HUES6 (cell line): Measurements from ENCODE around the gene HOXC11.

Experiments
- H3K27ac ChIP-seq: 2 replicates; pipeline ENCODE4 v1.7.0; 2013; ENCODE audit warnings: low read depth, mild to moderate bottlenecking, low read length, inconsistent platforms
- H3K27me3 ChIP-seq: 2 replicates; pipeline ENCODE4 v1.6.1; 2013; ENCODE audit warnings: low read length; ENCODE audit not compliant: control insufficient read depth, insufficient read depth
- H3K36me3 ChIP-seq: 2 replicates; pipeline ENCODE4 v1.6.1; 2013; ENCODE audit warnings: low read length; ENCODE audit not compliant: control insufficient read depth, insufficient read depth
- H3K4me1 ChIP-seq: 2 replicates; pipeline ENCODE4 v1.6.1; 2013; ENCODE audit warnings: low read length; ENCODE audit not compliant: control insufficient read depth, insufficient read depth
- H3K4me3 ChIP-seq: 2 replicates; pipeline ENCODE4 v1.5.1; 2013; ENCODE audit warnings: low read depth, low read length
- H3K9ac ChIP-seq: one replicate; pipeline ENCODE4 v1.6.1; 2013; ENCODE audit warnings: mild to moderate bottlenecking, low read length
- H3K9me3 ChIP-seq: 2 replicates; pipeline ENCODE4 v1.6.1; 2013; ENCODE audit warnings: low read depth, low read length; ENCODE audit not compliant: control insufficient read depth, insufficient read depth

The HOXC11 gene

GRCh38 chr12:53969588-53970259, 3.2 kb upstream of the HOXC11 start:
- H3K4me3 ChIP-seq = no peak overlapping the region
- no peak overlapping the region for H3K9ac ChIP-seq
- H3K9me3 ChIP-seq = no peaks in the 10 kb centered on the region
- 0 out of 2 replicates have a peak, but pooled peaks cover 3% of the 10 kb centered on the region for H3K4me1 ChIP-seq
- H3K27ac ChIP-seq = no peak overlapping the region
- peaks cover 100% of the 10 kb centered on the region for H3K27me3 ChIP-seq
- H3K36me3 ChIP-seq = no peaks in the 10 kb centered on the region

GRCh38 chr12:53970451-53970850, 2.5 kb upstream of the HOXC11 start:
- peaks cover 4% of the 10 kb centered on the region; the same call in 1 of the 2 replicates for H3K4me1 ChIP-seq
- no peaks in the 10 kb centered on the region for H3K36me3 ChIP-seq
- H3K27ac ChIP-seq = no peak overlapping the region
- no peaks in the 10 kb centered on the region for H3K9me3 ChIP-seq
- no peak overlapping the region for H3K4me3 ChIP-seq
- H3K9ac ChIP-seq = no peak overlapping the region
- peaks cover 100% of the 10 kb centered on the region for H3K27me3 ChIP-seq

DNA sequence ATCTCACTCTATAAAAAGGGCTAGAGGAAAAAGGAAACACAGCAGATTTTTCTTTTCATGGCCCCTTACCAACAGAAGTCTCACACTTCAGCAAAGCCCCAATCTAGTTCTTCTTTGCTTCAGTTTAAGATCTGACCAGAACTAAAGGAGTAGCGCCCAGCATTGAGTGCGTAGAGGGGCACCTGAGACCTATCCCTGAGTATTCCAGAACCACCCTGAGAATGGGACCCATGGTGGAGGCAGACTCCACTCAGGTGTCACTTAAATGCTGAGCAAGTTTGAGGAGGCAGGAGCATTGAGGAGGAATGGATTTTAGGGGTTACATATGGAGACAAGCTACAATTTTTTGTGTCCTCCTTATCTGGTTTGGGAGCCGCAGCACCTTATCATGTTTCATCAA, 1.8 kb upstream of the HOXC11 start:
- Histone ChIP-seq H3K4me3 (no peak overlapping the region), H3K27me3 (peaks cover 100% of the 10 kb centered on the region), H3K27ac (no peak overlapping the region)

DNA sequence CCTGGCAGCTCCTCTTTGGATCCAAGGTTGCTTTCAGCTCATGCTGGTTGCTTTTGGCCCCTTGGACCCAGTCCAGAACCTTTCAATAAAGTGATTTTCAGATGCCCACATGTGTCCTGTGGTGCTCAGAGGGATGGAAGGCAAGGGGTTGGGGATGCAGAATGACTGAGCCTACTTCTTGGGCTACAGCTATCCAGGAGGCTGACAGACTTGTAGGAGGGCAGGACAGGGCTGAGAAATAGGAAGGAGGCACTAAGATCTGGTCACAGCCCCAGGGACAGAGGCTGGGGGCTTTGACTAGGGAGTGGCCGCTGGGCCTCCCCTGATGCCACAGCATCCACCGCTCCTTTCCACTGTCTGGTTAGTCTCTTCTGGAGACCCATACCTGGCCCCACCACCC, 1.2 kb upstream of the HOXC11 start:
- Histone ChIP-seq H3K27me3 (peaks cover 100% of the 10 kb centered on the region), H3K9me3 (no peaks in the 10 kb centered on the region), H3K27ac (no peak overlapping the region), H3K4me1 (peaks cover 6% of the 10 kb centered on the region; the same call in 1 of the 2 replicates), H3K9ac (no peak overlapping the region), H3K36me3 (no peaks in the 10 kb centered on the region), H3K4me3 (no peak overlapping the region)

More for the DNA sequence above, 1.8 kb upstream of the HOXC11 start:
- Histone ChIP-seq H3K9me3 (no peaks in the 10 kb centered on the region), H3K36me3 (no peaks in the 10 kb centered on the region), H3K4me1 (peaks cover 9% of the 10 kb centered on the region; the same call in 1 of the 2 replicates), H3K9ac (no peak overlapping the region)

GRCh38 chr12:53972152-53972702, 699 bp upstream of the HOXC11 start:
- Histone ChIP-seq H3K9me3 (no peaks in the 10 kb centered on the region), H3K27me3 (peaks cover 100% of the 10 kb centered on the region), H3K4me3 (no peak overlapping the region), H3K4me1 (peaks cover 6% of the 10 kb centered on the region; the same call in 1 of the 2 replicates), H3K27ac (no peak overlapping the region), H3K9ac (no peak overlapping the region), H3K36me3 (no peaks in the 10 kb centered on the region)

GRCh38 chr12:53973236-53974042, 513 bp downstream of the HOXC11 start:
- peaks cover 100% of the 10 kb centered on the region for H3K27me3 ChIP-seq
- peak overlapping the region; percentile 36 for H3K9ac ChIP-seq
- H3K4me1 ChIP-seq = peaks cover 6% of the 10 kb centered on the region; the same call in 1 of the 2 replicates
- H3K9me3 ChIP-seq = no peaks in the 10 kb centered on the region
- H3K4me3 ChIP-seq = peak overlapping the region; percentile 38
- no peaks in the 10 kb centered on the region for H3K36me3 ChIP-seq
- no peak overlapping the region for H3K27ac ChIP-seq

GRCh38 chr12:53974084-53975063, 1.4 kb downstream of the HOXC11 start, which contains the start of gene HOTAIR:
HOTAIR (minus strand) TSS chr12:53974954.
- H3K27ac ChIP-seq = no peak within 1 kb of the TSS

GRCh38 chr12:53975064-53975471, 2.1 kb downstream of the HOXC11 start:
- Histone ChIP-seq H3K27ac (no peak overlapping the region), H3K4me3 (no peak overlapping the region), H3K27me3 (peaks cover 100% of the 10 kb centered on the region), H3K36me3 (no peaks in the 10 kb centered on the region), H3K4me1 (peaks cover 6% of the 10 kb centered on the region; the same call in 1 of the 2 replicates), H3K9me3 (no peaks in the 10 kb centered on the region), H3K9ac (no peak overlapping the region)

More at GRCh38 chr12:53974084-53975063, 1.4 kb downstream of the HOXC11 start, which contains the start of gene HOTAIR:
- Histone ChIP-seq H3K4me3 (peak within 1 kb of the TSS; percentile 38), H3K4me1 (peaks cover 6% of the 10 kb centered on the region; the same call in 1 of the 2 replicates), H3K36me3 (no peaks in the 10 kb centered on the region), H3K9me3 (no peaks in the 10 kb centered on the region), H3K9ac (peak within 1 kb of the TSS; percentile 4), H3K27me3 (peaks cover 100% of the 10 kb centered on the region)

DNA sequence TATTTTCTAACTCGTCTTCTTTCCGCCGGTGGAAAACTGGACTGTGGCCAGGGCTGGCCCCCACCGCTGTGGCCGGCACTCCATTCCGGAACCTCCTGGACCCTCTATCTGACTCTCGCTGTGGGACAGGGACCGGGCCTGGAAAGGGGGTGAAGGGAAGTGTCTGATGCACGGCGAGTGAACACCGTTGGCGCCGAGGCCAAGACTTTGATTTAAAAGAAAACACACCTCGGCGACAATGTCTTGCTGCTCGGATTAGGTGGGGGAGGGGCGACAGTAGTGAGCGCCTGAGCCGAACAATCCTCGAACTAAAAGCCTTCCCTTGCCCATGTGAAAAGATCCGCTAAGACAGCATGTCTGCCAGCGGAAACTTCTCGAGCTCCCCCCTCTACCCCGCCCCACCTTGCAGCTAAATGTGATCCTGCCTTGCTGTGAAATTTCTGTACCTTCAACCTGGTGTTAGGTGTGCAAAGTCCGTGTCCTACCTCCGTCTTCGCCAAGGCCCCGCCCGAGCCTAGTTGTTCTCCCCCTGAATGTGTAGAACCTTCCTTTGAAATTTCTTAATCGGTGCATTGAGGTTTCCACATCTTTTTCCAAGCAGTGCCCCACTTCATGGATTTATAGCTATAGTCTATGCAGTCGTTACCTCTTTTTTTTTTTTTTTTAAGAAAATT, 2.7 kb downstream of the HOXC11 start:
- H3K4me1 ChIP-seq = peaks cover 6% of the 10 kb centered on the region; the same call in 1 of the 2 replicates
- H3K27ac ChIP-seq = no peak overlapping the region
- no peaks in the 10 kb centered on the region for H3K9me3 ChIP-seq
- H3K4me3 ChIP-seq = peak overlapping the region; percentile 29; the same call in 1 of the 2 replicates
- H3K36me3 ChIP-seq = no peaks in the 10 kb centered on the region
- H3K9ac ChIP-seq = no peak overlapping the region
- H3K27me3 ChIP-seq = peaks cover 100% of the 10 kb centered on the region
